CD4-positive, alpha-beta T cell treated with Interleukin-21 for 1 hour (primary cell): ENCODE data around the gene NFIL3.

ENCODE experiments used
- DNase-seq: peaks from one replicate; pipeline ENCODE4 v3.0.0-alpha.2; 2020

The NFIL3 gene

DNA sequence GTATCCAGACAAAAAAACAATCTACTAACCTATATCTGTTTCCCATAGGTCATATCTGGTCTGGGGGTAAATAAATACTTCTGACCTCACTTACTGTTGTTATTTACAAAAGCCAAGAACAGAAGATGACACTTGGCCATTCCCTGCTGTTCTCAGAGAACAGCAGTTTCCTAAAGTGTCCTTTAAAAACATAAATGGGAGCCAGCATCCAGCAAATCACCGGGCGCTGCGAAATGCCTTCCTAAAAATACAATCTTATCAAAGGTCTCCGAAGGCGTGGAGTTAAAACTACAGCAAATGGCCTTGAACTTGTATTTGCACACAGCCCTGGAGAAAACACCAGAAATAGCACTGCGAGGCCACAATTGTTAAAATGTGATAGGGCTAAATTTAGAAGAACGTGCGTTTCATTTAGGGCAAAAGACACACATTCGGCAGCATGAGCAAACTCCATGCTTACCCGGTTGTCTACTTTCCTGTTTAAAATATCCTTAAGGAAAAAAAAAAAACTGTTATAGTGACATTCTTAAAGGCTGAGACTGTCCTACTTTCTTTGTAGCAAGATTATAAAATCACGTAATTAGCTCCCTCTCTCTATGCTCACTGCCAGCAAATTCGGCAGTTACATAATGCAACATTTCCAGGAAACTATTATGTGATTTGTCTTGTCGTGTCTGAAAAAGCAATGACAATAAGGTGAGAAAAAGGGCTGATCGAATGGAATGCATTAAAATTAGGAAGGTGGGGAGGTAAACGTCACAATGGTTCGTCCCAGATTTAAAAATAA is 1.5 kb downstream of the NFIL3 start:
- peak; percentile 34 for DNase-seq

DNA sequence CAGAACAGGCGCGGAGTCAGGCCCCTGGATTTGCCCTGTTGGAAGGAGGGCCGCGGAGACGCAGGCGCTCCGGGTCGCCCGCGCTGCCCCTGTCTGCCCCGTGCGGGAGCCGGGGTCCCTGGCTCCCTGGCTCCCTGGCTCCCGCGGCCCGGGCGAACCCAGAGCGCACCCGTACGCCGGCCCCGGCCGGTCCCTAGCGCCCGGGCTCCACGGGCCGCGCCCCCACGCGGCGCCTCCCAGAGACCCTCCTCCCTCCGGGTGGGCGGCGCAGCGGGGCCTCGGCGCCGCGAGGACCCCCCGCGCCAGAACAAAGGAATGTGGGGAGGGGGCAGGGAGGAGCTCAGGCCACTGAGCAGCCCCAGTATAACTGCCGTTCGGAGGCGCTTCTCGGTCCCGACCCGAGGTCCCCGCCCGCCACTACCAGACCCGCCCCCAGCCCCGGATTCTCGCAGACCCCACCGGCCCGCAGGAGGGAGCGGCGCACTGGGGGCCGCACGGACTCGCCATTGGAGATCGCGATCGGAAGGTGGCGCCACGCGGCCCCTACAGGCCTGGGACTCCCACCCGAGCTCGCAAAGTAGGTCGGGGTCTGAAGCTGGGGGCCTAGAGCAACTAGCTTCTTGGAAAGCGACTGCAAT is 2.4 kb downstream of the NFIL3 start:
- DNase-seq, result no peak

DNA sequence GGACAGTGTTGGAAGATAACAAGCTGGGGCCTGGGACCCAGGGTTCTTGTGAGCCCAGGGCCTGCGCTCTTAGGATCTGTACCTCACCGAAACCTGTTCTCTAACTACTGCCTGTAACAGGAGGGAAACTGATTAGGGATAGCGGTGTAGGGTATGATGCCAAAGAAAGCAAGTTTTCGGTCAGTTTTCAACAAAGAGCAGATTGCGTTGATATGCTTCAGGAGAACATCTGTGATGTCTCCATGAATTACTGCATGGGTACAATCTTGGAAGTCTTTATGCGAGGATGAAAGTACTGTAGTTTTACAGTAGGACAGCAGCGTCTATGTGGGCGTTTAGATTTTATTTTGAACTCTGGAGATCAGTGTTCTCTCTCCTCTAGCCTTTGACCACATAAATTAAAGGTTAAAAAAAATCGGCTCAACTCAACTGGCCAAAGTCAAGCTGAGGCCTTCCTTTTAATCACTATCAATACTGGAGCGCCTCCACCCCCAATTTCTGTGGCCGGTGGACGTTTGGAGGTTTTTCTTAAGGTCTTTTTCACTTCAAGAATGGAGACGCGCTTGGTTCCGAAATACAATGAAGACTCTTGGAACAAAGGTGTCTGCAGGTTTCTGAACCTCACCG is 3.0 kb downstream of the NFIL3 start:
- DNase-seq, result no peak

DNA sequence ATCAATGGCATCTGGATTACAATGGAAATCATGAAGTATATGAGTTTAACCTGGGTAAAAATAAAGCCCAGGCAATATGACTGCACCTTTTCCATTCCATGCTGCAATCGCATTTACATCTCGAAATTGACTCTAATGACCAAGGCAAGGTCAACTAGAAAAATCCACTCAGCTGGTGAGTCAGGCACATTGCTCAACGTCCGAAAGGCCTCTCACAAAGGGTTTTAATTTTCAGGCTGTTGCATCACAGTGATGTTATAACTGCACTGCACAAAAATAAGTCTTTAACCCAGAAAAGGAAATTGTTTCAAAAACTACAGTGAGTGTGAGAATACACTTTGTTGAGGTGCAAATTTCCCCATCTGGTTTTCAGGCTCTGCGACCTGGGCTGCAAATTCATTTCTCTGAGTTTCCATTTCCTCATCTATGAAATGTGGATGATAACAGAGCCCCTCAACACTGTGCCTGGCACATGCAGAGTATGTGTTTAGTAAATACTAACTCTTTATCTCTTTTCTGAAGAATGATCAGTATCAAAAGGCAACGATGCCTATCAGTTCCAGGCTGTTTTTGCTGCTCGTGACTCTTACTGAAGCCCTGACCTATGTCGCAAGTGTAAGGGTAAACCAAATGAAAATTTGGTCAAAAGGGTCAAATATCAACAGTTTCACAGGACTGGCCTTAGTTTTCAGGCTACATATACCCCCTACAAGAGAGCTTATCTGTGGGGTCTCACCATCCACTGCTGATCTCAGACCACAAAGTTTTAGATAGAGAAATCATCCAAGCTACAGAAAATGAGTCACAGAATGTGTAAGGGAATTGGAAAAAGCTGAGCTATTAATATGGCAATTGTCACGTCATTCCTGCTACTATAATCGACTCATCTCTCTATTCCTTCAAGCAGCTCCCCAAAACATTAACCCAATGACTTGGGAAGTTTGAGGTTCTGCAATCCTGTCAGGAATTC is 4.1 kb downstream of the NFIL3 start:
- DNase-seq, result peak; percentile 9

DNA sequence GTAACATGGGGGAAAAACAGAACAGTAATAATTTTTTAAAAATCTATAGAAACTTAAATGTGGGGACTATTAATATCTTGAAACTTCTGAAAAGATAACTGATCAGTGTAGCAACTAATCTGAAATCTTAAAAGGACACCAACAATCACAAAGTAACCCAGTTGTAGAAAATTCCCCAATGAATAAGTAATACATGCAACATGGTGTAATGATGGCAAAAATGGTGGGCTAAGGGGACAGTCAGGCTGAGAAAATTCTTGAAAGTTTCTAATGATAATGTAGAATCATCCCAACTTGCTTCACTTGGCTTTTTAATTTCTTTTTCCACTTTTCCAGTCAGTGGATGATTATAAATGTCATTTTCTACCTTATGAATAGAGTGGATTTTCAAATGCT is 5.4 kb downstream of the NFIL3 start:
- no peak for DNase-seq

DNA sequence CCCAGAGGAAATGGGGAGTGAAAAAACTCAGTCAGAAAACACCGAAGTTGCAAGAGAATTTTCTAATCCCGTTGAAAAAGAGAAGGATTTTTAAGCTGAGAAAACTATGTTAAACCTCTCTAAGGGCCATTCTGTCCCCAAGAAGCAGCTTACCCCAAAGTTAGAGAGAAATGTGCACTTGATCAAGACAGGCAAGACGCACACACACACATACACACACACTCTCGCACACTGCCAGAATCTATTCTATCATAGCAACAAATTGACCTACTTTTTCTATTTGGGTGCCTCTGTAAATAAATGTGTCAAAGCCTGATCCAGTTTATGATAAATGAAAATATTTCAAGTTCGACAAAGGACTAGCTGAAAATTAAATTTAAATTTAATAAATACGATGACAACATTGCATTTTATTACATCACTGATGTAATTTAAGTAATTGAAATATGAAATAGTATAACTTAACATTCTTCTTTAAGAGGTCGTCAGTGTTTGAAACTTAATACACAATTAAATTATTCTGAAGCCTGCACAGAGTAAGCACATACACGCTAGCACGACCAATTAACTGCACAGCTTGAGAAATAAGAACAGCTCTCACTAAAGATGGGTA is 5.9 kb downstream of the NFIL3 start:
- no peak for DNase-seq

DNA sequence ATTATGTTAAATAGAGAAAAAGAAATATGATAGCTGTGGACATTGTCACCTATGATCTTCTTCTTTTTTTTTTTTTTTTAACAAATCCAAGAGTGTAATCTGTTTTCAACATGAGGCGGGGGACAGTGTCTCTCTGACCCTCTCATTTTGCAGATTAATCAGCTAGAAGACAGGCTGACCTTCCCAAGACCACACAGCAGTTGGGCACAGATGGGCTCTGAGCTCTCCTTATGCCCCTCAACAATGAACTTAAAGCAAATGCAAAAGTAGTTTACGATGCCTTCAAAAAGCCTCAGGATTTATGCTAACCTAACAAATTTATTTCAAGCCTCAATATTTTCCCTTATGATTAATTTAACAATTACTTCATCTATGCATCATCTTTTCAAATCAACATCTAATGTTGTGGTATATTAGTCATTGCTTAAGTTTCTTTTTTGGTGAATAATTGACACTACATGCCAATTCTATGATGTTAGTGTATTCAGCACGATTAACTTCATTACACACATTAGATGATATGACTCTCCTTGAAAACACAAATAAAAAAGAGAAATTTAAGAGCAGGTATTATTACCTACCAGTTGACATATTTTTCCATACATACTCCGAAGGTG is 7.4 kb downstream of the NFIL3 start:
- DNase-seq, result no peak

DNA sequence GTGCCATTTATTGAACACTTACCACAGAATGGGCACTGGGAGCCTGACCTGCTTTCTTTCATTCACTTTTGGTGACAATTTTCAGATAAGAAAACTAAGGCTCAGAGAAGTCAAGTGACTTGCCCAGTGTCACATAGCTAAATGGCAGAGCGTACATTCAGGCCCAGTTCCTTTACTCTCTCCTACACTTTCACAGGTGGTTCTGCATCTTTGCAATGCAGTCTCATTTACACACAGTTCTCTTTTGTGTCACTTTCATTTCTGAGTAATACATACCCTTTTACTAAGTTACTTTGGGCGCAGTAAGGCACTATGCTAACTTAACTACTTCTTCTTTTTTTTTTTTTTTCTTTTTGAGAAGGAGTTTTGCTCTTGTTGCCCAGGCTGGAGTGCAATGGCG is 8.3 kb downstream of the NFIL3 start:
- peak; percentile 7 for DNase-seq

DNA sequence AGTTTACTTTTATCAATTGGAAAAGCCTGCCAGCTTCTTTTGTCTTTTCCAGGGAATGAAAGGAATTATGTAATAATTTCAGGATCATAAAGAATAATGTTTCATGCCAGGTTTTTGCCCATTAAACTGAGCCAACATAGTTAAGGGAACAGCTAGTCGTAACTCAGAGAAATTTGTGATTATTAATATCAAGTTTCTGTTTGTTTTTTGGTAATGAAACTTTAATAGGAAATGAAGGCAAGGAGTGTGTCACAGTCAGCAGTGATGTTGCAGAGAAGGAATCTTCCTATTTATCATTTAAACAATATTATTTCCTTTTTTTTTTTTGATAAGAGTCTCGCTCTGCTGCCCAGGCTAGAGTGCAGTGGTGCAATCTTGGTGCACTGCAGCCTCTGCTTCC is 10.7 kb downstream of the NFIL3 start:
- no peak for DNase-seq

DNA sequence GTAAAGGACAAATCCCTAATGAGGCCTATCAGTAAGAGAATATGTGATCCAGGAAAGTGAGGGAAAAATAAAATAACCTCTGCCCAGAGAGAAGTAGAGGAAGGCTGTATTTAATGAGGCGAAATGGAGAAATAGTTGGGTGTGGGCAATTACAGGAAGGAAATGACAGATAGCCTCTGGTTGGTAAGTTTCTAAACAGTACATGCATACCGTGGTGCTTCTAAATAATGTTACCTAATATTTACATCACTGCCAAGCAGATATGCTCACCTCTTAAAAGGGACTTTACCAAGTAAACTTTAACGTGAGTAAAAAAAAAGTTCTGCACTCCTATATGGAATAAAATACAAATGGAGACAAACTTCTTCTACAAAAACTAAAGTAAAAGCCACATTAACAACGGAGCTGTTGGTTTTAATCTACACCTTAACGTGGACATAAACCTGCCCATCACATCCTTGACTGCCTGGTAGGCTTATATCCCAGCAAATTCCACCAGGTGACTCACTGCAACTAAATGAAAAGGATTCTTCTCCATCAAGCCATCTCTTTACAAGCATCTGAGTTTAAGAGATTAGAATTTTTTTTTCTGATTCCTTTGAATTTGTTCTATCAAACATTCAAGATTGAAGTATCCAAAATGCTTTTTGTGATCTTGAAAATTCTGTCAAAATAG is 12.4 kb downstream of the NFIL3 start:
- DNase-seq, result peak; percentile 4

DNA sequence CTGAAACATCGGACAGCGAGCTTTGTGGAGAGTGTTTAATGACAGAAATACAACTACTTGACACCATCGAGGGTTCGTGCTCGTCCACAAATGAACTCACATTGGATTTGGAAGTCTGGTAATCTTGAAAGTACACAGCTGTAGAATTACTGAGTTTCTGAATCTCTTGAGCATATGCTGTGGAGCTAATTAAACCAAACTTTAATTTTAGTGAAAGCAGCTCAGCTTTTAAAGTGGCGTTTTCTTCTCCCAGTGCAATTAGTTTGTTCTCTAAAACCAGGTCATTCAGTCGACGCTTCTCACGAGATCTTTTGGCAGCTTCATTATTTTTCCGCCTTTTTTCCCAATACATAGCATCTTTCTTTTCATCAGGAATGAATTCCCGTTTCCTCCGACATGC is 13.5 kb downstream of the NFIL3 start:
- DNase-seq, result no peak

DNA sequence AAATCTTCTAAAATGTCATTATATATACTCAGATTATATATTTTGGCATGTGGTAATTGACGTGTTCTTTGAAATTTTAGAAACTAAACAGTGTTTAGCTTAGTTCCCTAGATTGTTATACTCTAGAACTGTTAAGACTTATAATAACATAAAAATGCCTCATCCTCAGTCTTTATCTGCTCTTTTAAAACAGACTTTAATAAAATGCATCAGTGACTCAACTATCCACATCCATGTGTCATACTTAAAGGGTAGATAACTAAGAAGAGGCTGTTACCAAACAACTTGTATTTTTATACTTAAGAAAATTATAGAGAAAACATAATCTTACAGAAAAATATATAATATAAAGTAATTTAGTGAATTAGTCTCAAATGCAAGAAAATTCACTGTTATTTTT is 15.2 kb downstream of the NFIL3 start:
- no peak for DNase-seq

DNA sequence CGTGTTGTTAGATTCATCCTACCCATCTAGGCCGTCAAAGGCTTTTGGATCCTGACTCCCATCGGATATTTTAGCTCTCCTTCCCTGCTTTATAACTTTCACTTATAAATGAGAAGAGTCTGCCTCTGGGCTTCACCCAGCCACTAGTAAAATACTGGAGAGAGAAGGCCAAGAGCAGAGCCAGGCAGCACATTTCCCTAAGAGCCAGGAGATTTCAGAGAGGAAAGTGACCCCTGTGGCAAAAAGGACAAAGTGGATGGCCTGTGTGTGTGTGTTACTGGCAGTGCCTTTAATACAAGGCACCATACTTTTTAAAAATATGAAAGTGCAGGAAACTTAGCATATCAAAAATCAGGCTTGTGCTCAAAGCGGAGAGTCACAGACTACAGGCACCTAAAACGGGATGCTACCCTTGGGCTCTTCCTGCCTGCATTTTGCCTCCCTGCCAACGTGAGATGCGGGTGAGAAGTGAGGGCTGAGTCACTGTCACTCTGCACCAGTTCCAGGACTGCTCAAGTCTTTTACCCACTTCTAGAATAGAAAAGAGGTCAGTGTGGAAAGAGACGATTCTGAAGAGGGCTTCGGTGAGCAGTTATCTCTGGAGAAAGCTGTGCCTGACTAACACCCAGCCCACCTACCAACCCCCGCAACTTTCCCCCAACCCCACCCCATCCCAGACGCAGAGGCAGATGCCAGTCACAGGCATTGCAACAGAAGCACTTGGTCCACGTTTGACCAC is 15.9 kb downstream of the NFIL3 start:
- DNase-seq, result no peak

DNA sequence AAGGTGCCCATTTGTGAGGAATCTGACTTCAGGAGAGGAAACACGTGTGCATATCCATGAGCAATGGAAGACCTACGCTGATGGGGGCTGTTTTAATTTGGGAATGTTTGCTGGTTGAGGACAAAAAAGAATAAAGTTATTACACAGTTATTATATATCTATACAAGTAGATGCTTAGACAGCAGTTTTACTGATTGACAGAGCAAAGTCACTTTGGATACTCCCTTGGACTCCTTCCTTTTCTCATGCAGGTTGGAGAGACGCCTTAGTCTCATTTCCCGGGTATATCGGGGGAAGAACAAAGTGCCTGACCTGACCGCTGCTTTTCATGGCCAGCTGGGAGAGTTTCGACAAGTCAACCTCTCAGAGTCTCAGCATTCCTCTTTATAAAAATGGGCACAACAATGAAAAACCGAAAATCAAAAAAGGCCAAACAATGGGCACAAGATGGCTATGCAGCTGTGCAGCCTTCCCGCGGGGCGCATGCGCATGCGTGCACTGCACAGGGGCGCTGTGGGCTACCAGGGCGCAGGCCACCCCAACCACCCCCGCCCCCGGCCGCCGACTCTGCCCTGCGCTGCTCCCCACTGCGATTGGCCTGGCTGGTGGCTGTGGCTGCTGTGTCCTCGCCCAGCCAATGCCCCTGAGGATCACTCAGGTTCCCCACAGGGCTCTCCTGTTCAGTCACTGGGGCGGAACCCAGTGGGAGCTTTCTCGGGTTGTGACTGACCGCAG is 18.1 kb downstream of the NFIL3 start:
- no peak for DNase-seq

DNA sequence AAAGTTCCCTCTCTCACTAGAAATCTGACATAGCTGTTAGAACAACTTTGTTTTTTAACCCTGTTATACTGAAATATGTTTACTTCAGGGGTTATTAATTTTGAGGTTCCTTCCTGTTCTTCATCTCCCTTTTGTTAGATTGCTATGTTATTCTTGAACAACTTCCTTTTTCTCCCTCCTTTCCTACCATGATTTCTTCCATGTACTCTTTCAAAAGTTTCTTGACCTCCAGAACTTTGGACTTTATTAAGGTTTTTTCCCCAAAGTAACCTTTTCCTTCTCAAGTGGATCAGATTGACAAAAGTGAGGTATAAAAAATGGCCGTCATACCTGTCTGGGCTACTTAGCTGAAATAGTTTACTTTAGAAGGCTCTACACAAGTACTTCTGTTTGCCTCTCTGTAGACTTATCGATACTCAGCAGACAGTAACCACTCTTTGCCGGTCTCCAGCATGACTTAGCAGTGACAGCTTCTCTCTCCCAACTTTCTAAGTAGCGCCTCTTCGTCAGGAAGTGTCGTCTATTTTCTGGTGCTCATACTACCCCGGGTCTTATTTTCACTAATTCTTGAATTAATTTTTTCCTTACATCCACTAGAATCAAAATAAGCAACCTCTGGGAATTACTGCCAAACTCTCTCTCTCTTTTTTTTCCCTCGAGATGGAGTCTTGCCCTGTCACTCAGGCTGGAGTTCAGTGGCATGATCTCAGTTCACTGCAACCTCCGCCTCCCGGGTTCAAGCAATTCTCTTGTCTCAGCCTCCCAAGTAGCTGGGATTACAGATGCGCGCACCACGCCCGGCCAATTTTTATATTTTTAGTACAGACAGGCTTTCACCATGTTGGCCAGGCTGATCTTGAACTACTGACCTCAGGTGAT is 19.7 kb downstream of the NFIL3 start:
- DNase-seq, result no peak

DNA sequence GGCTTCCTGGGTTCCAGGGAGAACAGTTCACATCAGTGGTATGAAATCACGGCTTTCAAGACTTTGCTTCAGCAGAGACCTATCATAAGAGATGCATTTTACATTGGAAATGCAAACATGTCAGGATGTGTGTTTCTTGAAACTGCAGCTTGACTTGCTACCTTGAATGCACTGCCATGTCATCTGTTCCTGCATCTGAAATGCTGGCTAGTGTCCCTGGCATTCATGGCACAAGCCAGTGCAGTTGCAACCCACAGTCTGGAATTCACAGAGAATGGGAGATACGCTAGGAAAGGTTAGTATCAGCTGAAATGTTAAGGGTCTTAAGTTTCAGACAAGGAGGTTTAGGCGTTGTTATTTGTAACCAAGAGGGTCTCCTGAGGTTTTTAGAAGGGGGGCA is 24.7 kb downstream of the NFIL3 start:
- DNase-seq, result no peak

DNA sequence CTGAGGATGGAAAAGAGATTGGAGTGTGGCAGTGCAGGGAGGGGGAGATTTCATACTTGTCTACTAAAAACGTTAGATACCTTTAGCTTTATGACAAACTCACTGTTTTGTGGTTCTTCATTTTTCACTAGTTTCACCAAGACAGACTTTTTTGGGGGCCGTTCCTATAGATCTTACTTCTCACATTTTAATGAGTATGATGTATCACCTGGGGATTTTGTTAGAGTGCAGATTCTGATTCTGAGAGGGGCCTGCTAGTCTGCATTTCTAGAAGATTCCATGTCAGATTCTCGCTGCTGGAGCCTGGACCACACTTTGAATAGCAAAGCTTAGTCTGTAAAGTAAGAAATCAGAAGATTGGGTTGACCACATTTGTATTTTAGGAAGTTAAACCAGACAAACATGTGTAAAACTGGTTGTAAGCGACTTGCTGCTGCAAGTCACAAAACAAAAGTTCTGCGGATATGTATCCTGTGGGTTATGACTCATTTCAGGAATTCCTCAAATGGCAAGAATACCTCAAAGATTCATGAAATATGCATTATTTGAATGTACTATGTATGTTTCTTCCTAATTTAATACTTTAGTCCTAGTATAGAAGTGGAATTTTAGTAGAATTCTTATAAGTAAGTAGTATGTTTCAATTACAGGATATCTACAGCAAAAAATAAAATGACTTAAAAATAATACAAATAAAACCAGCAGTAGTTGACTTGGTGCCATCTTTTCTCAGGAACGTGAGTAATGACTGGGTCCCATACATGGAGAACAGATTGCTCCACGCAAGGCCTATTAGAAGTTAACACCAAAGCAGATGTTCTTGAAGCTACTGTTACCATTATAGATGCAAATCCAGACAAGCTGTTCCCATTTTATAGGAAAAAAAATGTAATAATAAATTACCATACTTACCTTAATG is 27.8 kb downstream of the NFIL3 start:
- DNase-seq, result peak; percentile 21

DNA sequence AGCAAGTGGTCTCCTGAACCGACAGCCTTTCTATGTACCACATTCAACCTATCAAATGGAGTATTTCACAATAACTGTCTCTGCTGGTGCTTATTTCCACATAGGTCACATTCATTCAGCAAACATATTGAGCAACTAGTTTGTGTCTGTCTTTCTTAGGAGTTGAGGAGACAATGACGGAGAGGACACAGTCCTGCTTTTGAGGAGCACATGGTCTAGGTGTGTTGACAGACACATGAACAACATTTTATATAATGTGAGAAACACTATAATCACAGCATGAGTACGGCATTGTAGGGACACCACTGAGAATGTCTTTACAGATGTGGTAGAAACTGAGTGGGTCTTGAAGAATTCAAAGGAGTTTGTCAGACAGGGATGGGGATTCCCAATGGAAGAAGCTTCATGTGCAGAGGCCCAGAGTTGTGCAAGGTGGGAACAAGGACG is 28.5 kb downstream of the NFIL3 start:
- no peak for DNase-seq
